ENCODE data around the gene PYCR2.
"Not testable (repeated sequence)": the region's sequence is repeated elsewhere in the genome, so short reads cannot be mapped to it uniquely, and the experiment has no call there.

The PYCR2 gene

GRCh38 chr1:225943582-225943981 lies 19.5 kb upstream of the PYCR2 start:
- no peak for DNase-seq (ENCODE audit: low read depth in 2 of 3, low spot score in 1 of 3)

GRCh38 chr1:225942574-225942973 lies 18.5 kb upstream of the PYCR2 start:
- DNase-seq (ENCODE audit: low read depth in 2 of 3, low spot score in 1 of 3) = no peak

- no peak for DNase-seq (ENCODE audit: low read depth in 2 of 3, low spot score in 1 of 3)
These were observed 17.8 kb upstream of the PYCR2 start for GRCh38 chr1:225941942-225942222.

GRCh38 chr1:225941187-225941941 lies 17.3 kb upstream of the PYCR2 start, which contains the start of gene LEFTY2:
LEFTY2 (minus strand) TSS chr1:225941220; CDS start chr1:225941140, 80 bp downstream.
- DNase-seq (ENCODE audit: low read depth in 2 of 3, low spot score in 1 of 3) = no peak

- DNase-seq (ENCODE audit: low read depth in 2 of 3, low spot score in 1 of 3) = no peak
These were observed 16.5 kb upstream of the PYCR2 start for GRCh38 chr1:225940385-225941151.

GRCh38 chr1:225939939-225940310 lies 15.9 kb upstream of the PYCR2 start:
- DNase-seq (ENCODE audit: low read depth in 2 of 3, low spot score in 1 of 3) = not testable (repeated sequence)

GRCh38 chr1:225939097-225939938 lies 15.3 kb upstream of the PYCR2 start:
- DNase-seq (ENCODE audit: low read depth in 2 of 3, low spot score in 1 of 3) = not testable (repeated sequence)

- DNase-seq (ENCODE audit: low read depth in 2 of 3, low spot score in 1 of 3) = no peak
These were observed 13.3 kb upstream of the PYCR2 start for GRCh38 chr1:225937048-225937968.

GRCh38 chr1:225936523-225936922 lies 12.5 kb upstream of the PYCR2 start:
- no peak for DNase-seq (ENCODE audit: low read depth in 2 of 3, low spot score in 1 of 3)

- not testable (repeated sequence) for DNase-seq (ENCODE audit: low read depth in 2 of 3, low spot score in 1 of 3)
These were observed 12.0 kb upstream of the PYCR2 start for GRCh38 chr1:225936086-225936485.

GRCh38 chr1:225934711-225935110 lies 10.7 kb upstream of the PYCR2 start:
- DNase-seq (ENCODE audit: low read depth in 2 of 3, low spot score in 1 of 3) = no peak

- no peak for DNase-seq (ENCODE audit: low read depth in 2 of 3, low spot score in 1 of 3)
These were observed 9.0 kb upstream of the PYCR2 start for GRCh38 chr1:225933072-225933471.

GRCh38 chr1:225931270-225932136 lies 7.5 kb upstream of the PYCR2 start:
- DNase-seq (ENCODE audit: low read depth in 2 of 3, low spot score in 1 of 3) = no peak

- DNase-seq (ENCODE audit: low read depth in 2 of 3, low spot score in 1 of 3) = no peak
These were observed 6.5 kb upstream of the PYCR2 start for GRCh38 chr1:225930566-225930965.

GRCh38 chr1:225929462-225929861 lies 5.4 kb upstream of the PYCR2 start:
- DNase-seq (ENCODE audit: low read depth in 2 of 3, low spot score in 1 of 3) = not testable (repeated sequence)

GRCh38 chr1:225928186-225929175 lies 4.4 kb upstream of the PYCR2 start:
- DNase-seq (ENCODE audit: low read depth in 2 of 3, low spot score in 1 of 3) = no peak

- no peak for DNase-seq (ENCODE audit: low read depth in 2 of 3, low spot score in 1 of 3)
These were observed 2.6 kb upstream of the PYCR2 start for GRCh38 chr1:225926551-225927113.

GRCh38 chr1:225923381-225923691 lies 714 bp downstream of the PYCR2 start:
- no peak for DNase-seq (ENCODE audit: low read depth in 2 of 3, low spot score in 1 of 3)
